Upper lobe of left lung (tissue), 6 donors: ENCODE results near the gene DPP6. TPM values are rescaled to one million over a fixed set of nuclear protein-coding genes. Genes with fewer than 3 reads are reported as not detected.
A peak's percentile ranks its signal among the peaks of the same experiment; 100 is the strongest.

Source experiments
- ATAC-seq, 2 donors: fragments of 200-7000 bp; cut with Tn5 transposase; one replicate each; pipeline ENCODE4 v1.9.1; 2022; ENCODE audit warnings: mild to moderate bottlenecking in 2 of 2, moderate library complexity in 2 of 2; ENCODE audit not compliant: low FRiP score in 2 of 2
- DNase-seq, 2 donors: peaks; one replicate each; pipeline ENCODE4 v3.0.0-alpha.2; 2019 to 2020
- H3K27ac ChIP-seq, 4 donors: fragments of 200-600 bp; sonication (generic); one replicate each; pipeline ENCODE4 v1.5.1; 2016 to 2019
- H3K27me3 ChIP-seq, 4 donors: fragments of 200-600 bp; sonication (generic); one replicate each; pipeline ENCODE4 v1.5.1; 2017 to 2019
- H3K36me3 ChIP-seq, 4 donors: fragments of 200-600 bp; sonication (generic); one replicate each; pipeline ENCODE4 v1.5.1; 2016 to 2019
- H3K4me1 ChIP-seq, 4 donors: fragments of 200-600 bp; sonication (generic); one replicate each; pipeline ENCODE4 v1.5.1; 2018 to 2019
- H3K4me3 ChIP-seq, 4 donors: fragments of 200-600 bp; sonication (generic); one replicate each; pipeline ENCODE4 v1.5.1; 2017 to 2019; ENCODE audit warnings: mild to moderate bottlenecking in 2 of 4, moderate library complexity in 1 of 4
- H3K9me3 ChIP-seq, 4 donors: fragments of 200-600 bp; sonication (generic); one replicate each; pipeline ENCODE4 v1.5.1; 2018 to 2019
- EP300 ChIP-seq, 4 donors: sonication (generic); formaldehyde crosslinking; IDR thresholded peaks; one replicate each; pipeline ENCODE4 v1.5.1; 2017; ENCODE audit warnings: antibody characterized with exemption in 4 of 4, control low read depth in 2 of 4
- POLR2A ChIP-seq, 4 donors: fragments of 450-650 bp; IDR thresholded peaks; one replicate each; pipeline ENCODE4 v1.5.1; 2016 to 2017; ENCODE audit warnings: antibody characterized with exemption in 4 of 4, mild to moderate bottlenecking in 2 of 4
- POLR2AphosphoS5 ChIP-seq, 2 donors: sonication (generic); formaldehyde crosslinking; IDR thresholded peaks; one replicate each; pipeline ENCODE4 v1.5.1; 2017; ENCODE audit warnings: antibody characterized with exemption in 2 of 2
- WGBS, 2 donors: methylation state at CpG; one replicate each; pipeline ENCODE4 v1.1.5; 2017 to 2018; 5-methylcytosine and 5-hydroxymethylcytosine counted together
- total RNA-seq, 6 donors: library from RNA; depleted of rRNA in 4 of 6; stranded (reverse); fragments of >200 nt in 4 of 6; gene quantifications; one replicate each; pipeline versions ENCODE4 v1.1.0 to v1.2.1, GENCODE V29; 2016 to 2021
- TF ChIP-seq, protein P1 (sequence below), 6 experiments: fragments of 450-650 bp in 4 of 6; fragments of 200-600 bp in 2 of 6; sonication (generic) in 2 of 6; IDR thresholded peaks; one replicate each; pipeline ENCODE4 v1.5.1; 2016 to 2019; ENCODE audit warnings: antibody characterized with exemption in 6 of 6
- donor health status: DM: no; HTN: no; CAD: no; lungs with moderate emphysema.
- donor health status: DM: no; HTN: yes; CAD: no; lungs with severe emphysema.

The DPP6 gene
- total RNA-seq, 6 donors from 2014 or later = 0.49 to 3.1 (median 0.86) TPM; not detected in 2

DNA sequence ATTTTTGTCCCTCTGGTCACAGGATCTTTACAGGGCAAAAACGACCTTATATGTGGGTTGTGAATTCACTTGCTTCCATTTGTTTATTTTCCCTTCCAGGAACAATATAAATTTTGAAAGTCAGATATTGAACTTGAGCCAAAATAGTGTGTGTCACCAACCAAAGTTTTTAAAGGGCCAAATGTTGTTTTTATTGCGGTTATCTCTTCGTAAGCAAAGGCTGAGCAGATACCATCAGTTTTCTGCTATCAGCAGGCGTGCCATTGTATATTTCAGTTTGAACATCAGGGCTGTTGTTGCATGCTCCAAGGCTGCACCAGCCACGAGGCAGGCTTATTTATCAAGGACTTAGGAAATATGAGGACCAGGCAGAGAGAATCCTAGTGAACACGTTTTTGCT lies 790.4 kb downstream of the DPP6 start:
- peak overlapping the region in 1 of 4 donors; percentile 23 for H3K27ac ChIP-seq
- TF ChIP-seq, protein P1, sequence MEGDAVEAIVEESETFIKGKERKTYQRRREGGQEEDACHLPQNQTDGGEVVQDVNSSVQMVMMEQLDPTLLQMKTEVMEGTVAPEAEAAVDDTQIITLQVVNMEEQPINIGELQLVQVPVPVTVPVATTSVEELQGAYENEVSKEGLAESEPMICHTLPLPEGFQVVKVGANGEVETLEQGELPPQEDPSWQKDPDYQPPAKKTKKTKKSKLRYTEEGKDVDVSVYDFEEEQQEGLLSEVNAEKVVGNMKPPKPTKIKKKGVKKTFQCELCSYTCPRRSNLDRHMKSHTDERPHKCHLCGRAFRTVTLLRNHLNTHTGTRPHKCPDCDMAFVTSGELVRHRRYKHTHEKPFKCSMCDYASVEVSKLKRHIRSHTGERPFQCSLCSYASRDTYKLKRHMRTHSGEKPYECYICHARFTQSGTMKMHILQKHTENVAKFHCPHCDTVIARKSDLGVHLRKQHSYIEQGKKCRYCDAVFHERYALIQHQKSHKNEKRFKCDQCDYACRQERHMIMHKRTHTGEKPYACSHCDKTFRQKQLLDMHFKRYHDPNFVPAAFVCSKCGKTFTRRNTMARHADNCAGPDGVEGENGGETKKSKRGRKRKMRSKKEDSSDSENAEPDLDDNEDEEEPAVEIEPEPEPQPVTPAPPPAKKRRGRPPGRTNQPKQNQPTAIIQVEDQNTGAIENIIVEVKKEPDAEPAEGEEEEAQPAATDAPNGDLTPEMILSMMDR (IDR thresholded peaks at IDR 0.05) = no peak
- no peak for TF ChIP-seq POLR2A (IDR thresholded peaks at IDR 0.05)
- TF ChIP-seq POLR2AphosphoS5 (IDR thresholded peaks at IDR 0.05) = no peak
- no peak for TF ChIP-seq EP300 (IDR thresholded peaks at IDR 0.05)
- DNase-seq (no peak), ATAC-seq (no peak)
- WGBS, 2 donors = 21 to 25% methylated on average over 6 of the region's 6 CpGs
- no peaks in the 10 kb centered on the region for H3K9me3 ChIP-seq
- no peaks in the 10 kb centered on the region for H3K27me3 ChIP-seq
- no peak overlapping the region for H3K4me3 ChIP-seq
- H3K4me1 ChIP-seq = peaks cover 0 to 8% (median 7%) of the 10 kb centered on the region in 4 donors
- no peaks in the 10 kb centered on the region for H3K36me3 ChIP-seq

DNA sequence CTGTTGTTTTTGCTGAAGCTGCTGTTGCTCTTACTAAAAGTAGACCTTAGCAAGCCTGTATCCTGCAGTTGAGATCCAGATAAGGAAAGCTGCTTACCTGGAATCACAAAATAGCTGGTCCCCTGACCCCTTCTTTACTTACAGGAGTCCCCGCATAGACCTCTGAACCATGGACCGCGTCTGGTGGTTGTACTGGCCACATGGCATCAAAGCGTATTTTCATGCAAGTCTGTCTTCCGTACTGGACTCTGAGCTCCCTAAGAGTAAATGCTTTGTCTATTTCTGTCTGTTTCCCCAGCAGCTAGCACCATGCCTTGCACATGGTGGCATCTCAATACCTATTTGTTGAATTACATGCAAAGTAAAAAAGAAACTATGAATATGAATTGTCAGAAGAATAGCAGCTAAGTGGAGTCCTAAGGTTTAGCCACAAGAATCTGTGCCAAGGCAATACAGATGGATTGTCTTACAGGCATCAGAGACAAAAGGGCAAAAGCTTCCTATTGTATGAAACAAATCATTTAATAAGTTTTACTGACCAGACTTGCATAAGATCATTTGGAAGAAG lies 791.6 kb downstream of the DPP6 start:
- Histone ChIP-seq H3K36me3 (no peaks in the 10 kb centered on the region), H3K9me3 (no peaks in the 10 kb centered on the region), H3K4me1 (peaks cover 0 to 8% (median 7%) of the 10 kb centered on the region in 4 donors), H3K4me3 (no peak overlapping the region), H3K27me3 (no peaks in the 10 kb centered on the region), H3K27ac (no peak overlapping the region)
- no peak for TF ChIP-seq POLR2A (IDR thresholded peaks at IDR 0.05)
- no peak for TF ChIP-seq POLR2AphosphoS5 (IDR thresholded peaks at IDR 0.05)
- TF ChIP-seq, protein P1 (IDR thresholded peaks at IDR 0.05) = no peak
- TF ChIP-seq EP300 (IDR thresholded peaks at IDR 0.05) = no peak
- no peak for DNase-seq
- no peak for ATAC-seq
- WGBS, 2 donors = 89 to 95% methylated on average over 5 of the region's 5 CpGs

GRCh38 chr7:154844499-154844898 lies 792.3 kb downstream of the DPP6 start:
- Histone ChIP-seq H3K4me1 (peaks cover 0 to 8% (median 7%) of the 10 kb centered on the region in 4 donors), H3K27me3 (no peaks in the 10 kb centered on the region), H3K9me3 (no peaks in the 10 kb centered on the region), H3K36me3 (no peaks in the 10 kb centered on the region), H3K4me3 (no peak overlapping the region), H3K27ac (no peak overlapping the region)
- 87 to 89% methylated on average over 5 of the region's 5 CpGs for WGBS, 2 donors
- ATAC-seq (no peak), DNase-seq (no peak)
- TF ChIP-seq POLR2A (IDR thresholded peaks at IDR 0.05) = no peak
- TF ChIP-seq POLR2AphosphoS5 (IDR thresholded peaks at IDR 0.05) = no peak
- TF ChIP-seq EP300 (IDR thresholded peaks at IDR 0.05) = no peak
- TF ChIP-seq, protein P1 (IDR thresholded peaks at IDR 0.05) = no peak

DNA sequence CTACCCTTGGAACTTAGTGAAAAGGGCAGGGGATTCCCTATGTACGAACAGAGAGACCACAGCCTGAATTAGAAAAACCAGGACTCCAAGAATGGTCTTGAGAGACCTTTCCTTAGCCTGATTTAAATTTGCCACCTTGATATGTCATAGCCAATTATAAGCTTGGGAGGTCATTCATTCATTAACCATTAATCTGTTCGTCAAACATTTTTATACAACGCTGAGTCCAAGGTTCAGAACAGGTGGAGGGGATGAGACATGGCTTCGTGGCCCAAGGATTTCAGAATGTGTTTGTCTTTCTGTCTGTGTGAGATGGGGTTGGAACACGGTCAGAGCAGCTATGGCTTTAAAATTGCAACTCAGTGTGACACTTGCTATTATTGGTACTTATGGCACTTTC lies 792.8 kb downstream of the DPP6 start:
- H3K36me3 ChIP-seq = no peaks in the 10 kb centered on the region
- TF ChIP-seq EP300 (IDR thresholded peaks at IDR 0.05) (no peak), POLR2AphosphoS5 (IDR thresholded peaks at IDR 0.05) (no peak), POLR2A (IDR thresholded peaks at IDR 0.05) (no peak)
- TF ChIP-seq, protein P1 (IDR thresholded peaks at IDR 0.05) = no peak
- DNase-seq = no peak
- no peak overlapping the region for H3K27ac ChIP-seq
- H3K27me3 ChIP-seq = no peaks in the 10 kb centered on the region
- 83 to 88% methylated on average over 5 of the region's 5 CpGs for WGBS, 2 donors
- peaks cover 0 to 2% (median 0%) of the 10 kb centered on the region in 4 donors for H3K9me3 ChIP-seq
- peaks cover 0 to 8% (median 7%) of the 10 kb centered on the region in 4 donors for H3K4me1 ChIP-seq
- no peak overlapping the region for H3K4me3 ChIP-seq
- no peak for ATAC-seq

DNA sequence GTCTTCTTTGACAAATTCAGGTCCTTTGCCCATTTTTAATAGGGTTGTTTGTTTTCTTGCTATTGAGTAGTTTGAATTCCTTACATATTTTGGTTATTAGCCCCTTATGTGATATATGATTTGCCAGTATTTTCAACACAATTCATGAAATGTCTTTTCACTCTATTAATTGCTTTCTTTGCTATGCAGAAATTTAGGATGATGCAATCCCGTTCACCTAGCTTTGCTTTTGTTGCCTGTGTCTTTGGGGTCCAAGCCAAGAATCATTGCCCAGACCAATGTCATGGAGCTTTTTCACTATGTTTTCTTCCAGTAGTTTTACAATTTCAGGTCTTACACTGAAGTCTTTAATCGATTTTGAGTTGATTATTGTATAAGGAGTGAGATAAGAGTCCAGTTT lies 796.3 kb downstream of the DPP6 start:
- Histone ChIP-seq H3K9me3 (peaks cover 0 to 5% (median 0%) of the 10 kb centered on the region in 4 donors), H3K4me1 (no peaks in the 10 kb centered on the region), H3K27ac (no peak overlapping the region), H3K4me3 (no peak overlapping the region), H3K36me3 (no peaks in the 10 kb centered on the region), H3K27me3 (no peaks in the 10 kb centered on the region)
- no peak for DNase-seq
- TF ChIP-seq, protein P1 (IDR thresholded peaks at IDR 0.05) = no peak
- TF ChIP-seq POLR2AphosphoS5 (IDR thresholded peaks at IDR 0.05) = no peak
- TF ChIP-seq POLR2A (IDR thresholded peaks at IDR 0.05) = no peak
- no peak for TF ChIP-seq EP300 (IDR thresholded peaks at IDR 0.05)
- whole genome bisulfite sequencing, 2 donors = 56 to 60% methylated on average over 2 of the region's 2 CpGs
- no peak for ATAC-seq
